RWPE1 (cell line): ENCODE data around the gene ABCB7.

ENCODE experiments used
- CTCF ChIA-PET: fragments of 350-600 bp; sonication (Branson Sonifier 250); formaldehyde crosslinking; extraction: SDS; loops from one replicate; lab custom pipeline; 2021; lab: Yijun Ruan, JAX
- POLR2A ChIA-PET: fragments of 400-600 bp; formaldehyde crosslinking; extraction: SDS; loops from one replicate; lab custom pipeline; 2020; ENCODE audit warnings: antibody characterized with exemption; ENCODE audit not compliant: low non-redundant PET; lab: Yijun Ruan, JAX
- DNase-seq: peaks from one replicate; pipeline ENCODE4 v3.0.0; 2012; ENCODE audit warnings: low spot score
- H3K27ac ChIP-seq: fragments of 450-650 bp; 2 replicates; pipeline ENCODE4 v1.5.1; 2017
- CTCF ChIP-seq: fragments of 450-650 bp; conservative IDR thresholded peaks from 2 replicates; pipeline ENCODE4 v1.5.1; 2017; ENCODE audit warnings: low read depth, mild to moderate bottlenecking

ABCB7 gene

DNA sequence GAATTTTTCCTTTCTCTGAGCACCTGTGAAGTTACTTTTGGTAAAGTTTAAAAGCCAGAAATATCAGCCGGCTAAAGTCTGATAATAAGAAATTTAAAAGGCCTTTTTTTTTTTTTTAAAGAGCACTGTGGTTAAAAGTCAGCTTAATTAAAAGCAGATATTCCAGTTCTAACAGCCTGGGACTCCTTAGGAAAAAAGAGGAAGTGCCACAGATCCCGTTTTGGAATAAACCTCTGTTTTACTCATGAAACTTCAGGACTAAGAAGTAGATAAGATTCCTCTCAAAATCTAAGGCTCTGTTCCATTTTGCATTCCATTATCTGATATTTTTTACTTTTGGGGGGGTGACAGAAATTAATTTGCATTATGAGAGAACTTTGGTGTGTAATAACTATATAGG is 37.8 kb downstream of the ABCB7 start:
- POLR2A ChIA-PET, result no interaction called here

DNA sequence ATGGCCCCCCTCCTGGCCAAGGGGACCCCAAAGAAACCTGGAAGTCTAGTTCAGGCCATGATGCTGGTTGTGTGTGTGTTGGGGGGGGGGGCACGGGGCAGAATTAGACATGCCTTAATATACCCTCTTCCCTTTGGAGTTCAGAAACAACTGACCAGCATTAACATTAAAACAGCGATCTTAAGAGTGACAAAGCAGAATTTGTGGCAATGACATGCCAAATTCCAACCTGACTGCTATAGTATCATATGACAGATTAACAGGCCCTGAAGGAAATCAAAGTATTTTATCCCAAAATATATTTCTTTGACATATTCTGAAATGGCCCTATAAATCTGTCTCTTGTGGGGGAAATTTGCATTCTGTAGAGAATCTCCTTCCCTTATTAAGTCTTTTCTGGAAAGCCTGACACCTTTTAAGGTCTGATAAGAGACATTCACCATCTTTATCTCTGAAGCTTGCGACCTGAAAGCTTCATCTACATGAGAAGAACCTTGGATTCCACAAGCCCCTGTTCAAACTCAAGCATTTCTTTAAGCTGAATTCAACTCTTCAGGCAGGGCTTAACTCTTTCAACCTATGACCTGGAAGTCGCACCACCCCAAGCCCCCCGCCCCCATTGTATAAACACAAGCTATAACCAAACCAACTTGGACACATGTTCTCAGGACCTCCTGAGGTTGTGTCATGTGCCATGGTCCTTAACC is 40.2 kb downstream of the ABCB7 start:
- CTCF ChIA-PET, result no interaction called here
- TF ChIP-seq CTCF, result no peak
- POLR2A ChIA-PET, result no interaction called here

More for the DNA sequence above, 37.8 kb downstream of the ABCB7 start:
- no peak for DNase-seq
- TF ChIP-seq CTCF, result no peak
- CTCF ChIA-PET, result no interaction called here
- no peak overlapping the region for H3K27ac ChIP-seq

DNA sequence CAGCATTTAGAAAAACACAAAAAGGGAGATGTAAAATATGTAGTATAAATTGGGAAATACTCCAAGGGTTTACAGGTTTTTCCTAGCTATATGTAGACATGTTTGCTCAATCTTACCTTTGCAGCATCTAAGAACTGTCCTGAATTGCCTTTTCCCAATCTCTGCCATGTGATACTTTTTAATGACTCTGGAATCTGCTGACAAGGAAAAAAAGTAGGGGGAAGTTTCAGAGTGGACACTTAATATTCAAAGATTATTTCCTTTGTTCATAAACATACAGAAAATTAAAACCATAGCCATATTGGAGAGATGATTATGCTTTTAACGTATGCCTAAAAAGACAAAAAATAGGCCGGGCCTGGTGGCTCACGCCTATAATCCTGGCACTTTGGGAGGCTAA is 41.4 kb downstream of the ABCB7 start:
- ChIA-PET POLR2A (no interaction called here), CTCF (no interaction called here)
- H3K27ac ChIP-seq, result no peak overlapping the region
- DNase-seq, result no peak
- TF ChIP-seq CTCF, result no peak

More for the DNA sequence above, 40.2 kb downstream of the ABCB7 start:
- no peak for DNase-seq
- H3K27ac ChIP-seq, result no peak overlapping the region

- CTCF ChIA-PET, result interaction anchor here (0.6 kb wide), 1 partner anchor 438 kb away, joined by 5 read pairs; no protein-coding TSS in a partner anchor
- no peak for TF ChIP-seq CTCF
- no peak for DNase-seq
- POLR2A ChIA-PET, result no interaction called here
- H3K27ac ChIP-seq, result no peak overlapping the region
These were observed 42.4 kb downstream of the ABCB7 start for GRCh38 chrX:75113664-75114063.

- ChIA-PET POLR2A (no interaction called here), CTCF (no interaction called here)
- DNase-seq, result no peak
- no peak for TF ChIP-seq CTCF
- no peak overlapping the region for H3K27ac ChIP-seq
These were observed 48.1 kb downstream of the ABCB7 start for GRCh38 chrX:75107863-75108509.

DNA sequence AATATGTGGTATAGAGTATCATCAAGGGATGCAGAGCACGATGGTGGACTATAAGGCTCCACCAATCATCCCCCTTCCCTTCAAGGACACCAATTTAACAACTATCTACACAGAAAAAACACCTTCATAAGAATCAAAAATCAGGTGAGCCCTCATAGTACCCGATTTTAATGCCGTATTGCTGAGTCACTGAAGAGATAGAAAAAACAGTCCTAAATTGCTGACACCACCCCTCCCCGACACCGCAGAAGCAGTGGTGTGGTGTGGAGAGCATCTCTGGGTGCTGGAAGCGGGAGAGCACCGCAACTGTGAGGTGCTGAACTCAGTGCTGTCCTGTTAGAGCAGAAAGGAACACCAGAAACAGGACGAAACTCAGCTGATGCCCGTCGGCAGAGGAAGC is 49.3 kb downstream of the ABCB7 start:
- TF ChIP-seq CTCF, result no peak
- DNase-seq, result no peak
- no peak overlapping the region for H3K27ac ChIP-seq
- CTCF ChIA-PET, result no interaction called here
- POLR2A ChIA-PET, result no interaction called here
